Activated CD4-positive, alpha-beta memory T cell treated with anti-CD3 and anti-CD28 coated beads for 36 hours (primary cell): ENCODE data around the gene GMDS. TPM values are rescaled to one million over a fixed set of nuclear protein-coding genes. Genes with fewer than 3 reads are reported as not detected.

Experiments
- CTCF ChIA-PET: fragments of 350-600 bp; sonication (Branson Sonifier 250); formaldehyde crosslinking; loops from one replicate; lab custom pipeline; 2021; ENCODE audit warnings: antibody characterized with exemption, inconsistent platforms; lab: Charles Lee
- POLR2A ChIA-PET: fragments of 350-600 bp; sonication (Branson Sonifier 250); formaldehyde crosslinking; loops from one replicate; lab custom pipeline; 2021; ENCODE audit warnings: antibody characterized with exemption; lab: Charles Lee
- DNase-seq: peaks from one replicate; pipeline ENCODE4 v3.0.0-alpha.2; 2020
- H3K27ac Mint-ChIP-seq: one replicate; pipeline ENCODE4 v1.8.0; 2021; ENCODE audit warnings: mixed read lengths
- H3K27me3 Mint-ChIP-seq: one replicate; pipeline ENCODE4 v1.8.0; 2021; ENCODE audit warnings: mixed read lengths
- H3K36me3 Mint-ChIP-seq: one replicate; pipeline ENCODE4 v1.8.0; 2021; ENCODE audit warnings: mixed read lengths
- H3K4me1 Mint-ChIP-seq: one replicate; pipeline ENCODE4 v1.8.0; 2021; ENCODE audit warnings: low read depth, mixed read lengths
- H3K4me3 Mint-ChIP-seq: one replicate; pipeline ENCODE4 v1.8.0; 2021; ENCODE audit warnings: mild to moderate bottlenecking, mixed read lengths
- H3K9me3 Mint-ChIP-seq: one replicate; pipeline ENCODE4 v1.8.0; 2021; ENCODE audit warnings: mixed read lengths
- intact Hi-C: fragments of 100-400 bp; cut with micrococcal nuclease; formaldehyde crosslinking; loops from one replicate; pipeline ENCODE4 v1.15.1; 2023
- total RNA-seq, 2 experiments: library from RNA; stranded (reverse); gene quantifications; one replicate each; pipeline ENCODE4 v1.2.3, GENCODE V29; 2021

Gene GMDS
- total RNA-seq, result 10 to 100 TPM; 34.7 to 36.4 TPM

GRCh38 chr6:2245103-2245876 is at the start of gene GMDS:
Gene GMDS, minus strand, starts transcription at chr6:2245605.
- Mint-ChIP-seq H3K27me3 (no peaks in the 10 kb centered on the region), H3K27ac (peak within 1 kb of the TSS; percentile 92), H3K36me3 (peaks cover 7% of the 10 kb centered on the region), H3K9me3 (no peaks in the 10 kb centered on the region), H3K4me3 (peak within 1 kb of the TSS; percentile 91), H3K4me1 (peaks cover 58% of the 10 kb centered on the region)
- ChIA-PET CTCF (interaction anchor here (1.5 kb wide), 1 partner anchor 649 kb away, joined by 3 read pairs; no protein-coding TSS in a partner anchor), POLR2A (no interaction called here)
- peak; percentile 86 for DNase-seq
- intact Hi-C loops, result loop anchor here (5.0 to 10.0 kb wide), 3 partner anchors 300 to 822 kb away; partner anchors contain the start of gene RIPK1

GRCh38 chr6:2285510-2285909 is 40.1 kb upstream of the GMDS start:
- Mint-ChIP-seq H3K36me3 (peaks cover 39% of the 10 kb centered on the region), H3K9me3 (peaks cover 62% of the 10 kb centered on the region), H3K27me3 (no peaks in the 10 kb centered on the region), H3K27ac (no peak overlapping the region), H3K4me3 (no peak overlapping the region), H3K4me1 (no peaks in the 10 kb centered on the region)
- ChIA-PET CTCF (no interaction called here), POLR2A (no interaction called here)
- intact Hi-C loops, result no loop called here
- no peak for DNase-seq

- no peak for DNase-seq
- H3K4me1 Mint-ChIP-seq, result no peaks in the 10 kb centered on the region
- H3K27ac Mint-ChIP-seq, result no peak overlapping the region
- POLR2A ChIA-PET, result no interaction called here
- intact Hi-C loops, result no loop called here
- peaks cover 65% of the 10 kb centered on the region for H3K36me3 Mint-ChIP-seq
- no peaks in the 10 kb centered on the region for H3K27me3 Mint-ChIP-seq
- H3K4me3 Mint-ChIP-seq, result no peak overlapping the region
- CTCF ChIA-PET, result no interaction called here
- peaks cover 23% of the 10 kb centered on the region for H3K9me3 Mint-ChIP-seq
Measured at GRCh38 chr6:2275892-2276242, 30.5 kb upstream of the GMDS start.

GRCh38 chr6:2274981-2275891 is 29.8 kb upstream of the GMDS start:
- H3K4me1 Mint-ChIP-seq, result no peaks in the 10 kb centered on the region
- H3K27ac Mint-ChIP-seq, result no peak overlapping the region
- no peaks in the 10 kb centered on the region for H3K27me3 Mint-ChIP-seq
- DNase-seq, result no peak
- POLR2A ChIA-PET, result no interaction called here
- CTCF ChIA-PET, result no interaction called here
- intact Hi-C loops, result no loop called here
- peaks cover 61% of the 10 kb centered on the region for H3K36me3 Mint-ChIP-seq
- H3K9me3 Mint-ChIP-seq, result peaks cover 19% of the 10 kb centered on the region
- H3K4me3 Mint-ChIP-seq, result no peak overlapping the region

GRCh38 chr6:2272696-2273095 is 27.3 kb upstream of the GMDS start:
- CTCF ChIA-PET, result no interaction called here
- Mint-ChIP-seq H3K36me3 (peaks cover 47% of the 10 kb centered on the region), H3K27ac (no peak overlapping the region), H3K27me3 (no peaks in the 10 kb centered on the region), H3K4me3 (no peak overlapping the region), H3K9me3 (no peaks in the 10 kb centered on the region), H3K4me1 (no peaks in the 10 kb centered on the region)
- POLR2A ChIA-PET, result no interaction called here
- no peak for DNase-seq
- intact Hi-C loops, result no loop called here

GRCh38 chr6:2270054-2270453 is 24.6 kb upstream of the GMDS start:
- intact Hi-C loops, result no loop called here
- Mint-ChIP-seq H3K27ac (no peak overlapping the region), H3K4me3 (no peak overlapping the region), H3K9me3 (no peaks in the 10 kb centered on the region), H3K27me3 (no peaks in the 10 kb centered on the region), H3K4me1 (no peaks in the 10 kb centered on the region), H3K36me3 (peaks cover 46% of the 10 kb centered on the region)
- ChIA-PET CTCF (no interaction called here), POLR2A (no interaction called here)
- DNase-seq, result no peak

GRCh38 chr6:2266841-2267240 is 21.4 kb upstream of the GMDS start:
- no peak for DNase-seq
- no peaks in the 10 kb centered on the region for H3K27me3 Mint-ChIP-seq
- H3K27ac Mint-ChIP-seq, result no peak overlapping the region
- no peaks in the 10 kb centered on the region for H3K4me1 Mint-ChIP-seq
- H3K9me3 Mint-ChIP-seq, result no peaks in the 10 kb centered on the region
- intact Hi-C loops, result no loop called here
- peaks cover 35% of the 10 kb centered on the region for H3K36me3 Mint-ChIP-seq
- CTCF ChIA-PET, result no interaction called here
- POLR2A ChIA-PET, result no interaction called here
- H3K4me3 Mint-ChIP-seq, result no peak overlapping the region

GRCh38 chr6:2266031-2266795 is 20.8 kb upstream of the GMDS start:
- intact Hi-C loops, result no loop called here
- ChIA-PET CTCF (no interaction called here), POLR2A (no interaction called here)
- Mint-ChIP-seq H3K27me3 (no peaks in the 10 kb centered on the region), H3K27ac (no peak overlapping the region), H3K4me3 (no peak overlapping the region), H3K4me1 (no peaks in the 10 kb centered on the region), H3K36me3 (peaks cover 32% of the 10 kb centered on the region), H3K9me3 (no peaks in the 10 kb centered on the region)
- DNase-seq, result no peak

- no peaks in the 10 kb centered on the region for H3K4me1 Mint-ChIP-seq
- H3K27me3 Mint-ChIP-seq, result no peaks in the 10 kb centered on the region
- intact Hi-C loops, result no loop called here
- no peak overlapping the region for H3K4me3 Mint-ChIP-seq
- CTCF ChIA-PET, result no interaction called here
- POLR2A ChIA-PET, result no interaction called here
- H3K36me3 Mint-ChIP-seq, result peaks cover 31% of the 10 kb centered on the region
- no peak for DNase-seq
- no peak overlapping the region for H3K27ac Mint-ChIP-seq
- no peaks in the 10 kb centered on the region for H3K9me3 Mint-ChIP-seq
Measured at GRCh38 chr6:2264932-2265331, 19.5 kb upstream of the GMDS start.

GRCh38 chr6:2263896-2264295 is 18.5 kb upstream of the GMDS start:
- Mint-ChIP-seq H3K4me3 (no peak overlapping the region), H3K4me1 (no peaks in the 10 kb centered on the region), H3K36me3 (peaks cover 33% of the 10 kb centered on the region), H3K9me3 (no peaks in the 10 kb centered on the region), H3K27ac (no peak overlapping the region), H3K27me3 (no peaks in the 10 kb centered on the region)
- CTCF ChIA-PET, result no interaction called here
- no peak for DNase-seq
- intact Hi-C loops, result no loop called here
- POLR2A ChIA-PET, result no interaction called here

- CTCF ChIA-PET, result no interaction called here
- Mint-ChIP-seq H3K4me3 (no peak overlapping the region), H3K27me3 (no peaks in the 10 kb centered on the region), H3K36me3 (peaks cover 40% of the 10 kb centered on the region), H3K27ac (no peak overlapping the region), H3K9me3 (peaks cover 9% of the 10 kb centered on the region), H3K4me1 (no peaks in the 10 kb centered on the region)
- POLR2A ChIA-PET, result no interaction called here
- intact Hi-C loops, result no loop called here
- no peak for DNase-seq
Measured at GRCh38 chr6:2259574-2259973, 14.2 kb upstream of the GMDS start.

- ChIA-PET POLR2A (no interaction called here), CTCF (no interaction called here)
- Mint-ChIP-seq H3K4me3 (no peak overlapping the region), H3K36me3 (peaks cover 44% of the 10 kb centered on the region), H3K9me3 (peaks cover 14% of the 10 kb centered on the region), H3K27me3 (no peaks in the 10 kb centered on the region), H3K27ac (no peak overlapping the region), H3K4me1 (no peaks in the 10 kb centered on the region)
- no peak for DNase-seq
- intact Hi-C loops, result no loop called here
Measured at GRCh38 chr6:2259002-2259494, 13.6 kb upstream of the GMDS start.
